ENCODE measurements around the gene GDPD5. TPM values are rescaled to one million over a fixed set of nuclear protein-coding genes. Genes with fewer than 3 reads are reported as not detected.

Gene GDPD5
- total and polyA plus RNA-seq, 9 of the 15 experiments (the other 6 are each of a cell fraction or from before 2014, with no cell fraction given), result 0.32 to 27.3 (median 8.0) TPM

DNA sequence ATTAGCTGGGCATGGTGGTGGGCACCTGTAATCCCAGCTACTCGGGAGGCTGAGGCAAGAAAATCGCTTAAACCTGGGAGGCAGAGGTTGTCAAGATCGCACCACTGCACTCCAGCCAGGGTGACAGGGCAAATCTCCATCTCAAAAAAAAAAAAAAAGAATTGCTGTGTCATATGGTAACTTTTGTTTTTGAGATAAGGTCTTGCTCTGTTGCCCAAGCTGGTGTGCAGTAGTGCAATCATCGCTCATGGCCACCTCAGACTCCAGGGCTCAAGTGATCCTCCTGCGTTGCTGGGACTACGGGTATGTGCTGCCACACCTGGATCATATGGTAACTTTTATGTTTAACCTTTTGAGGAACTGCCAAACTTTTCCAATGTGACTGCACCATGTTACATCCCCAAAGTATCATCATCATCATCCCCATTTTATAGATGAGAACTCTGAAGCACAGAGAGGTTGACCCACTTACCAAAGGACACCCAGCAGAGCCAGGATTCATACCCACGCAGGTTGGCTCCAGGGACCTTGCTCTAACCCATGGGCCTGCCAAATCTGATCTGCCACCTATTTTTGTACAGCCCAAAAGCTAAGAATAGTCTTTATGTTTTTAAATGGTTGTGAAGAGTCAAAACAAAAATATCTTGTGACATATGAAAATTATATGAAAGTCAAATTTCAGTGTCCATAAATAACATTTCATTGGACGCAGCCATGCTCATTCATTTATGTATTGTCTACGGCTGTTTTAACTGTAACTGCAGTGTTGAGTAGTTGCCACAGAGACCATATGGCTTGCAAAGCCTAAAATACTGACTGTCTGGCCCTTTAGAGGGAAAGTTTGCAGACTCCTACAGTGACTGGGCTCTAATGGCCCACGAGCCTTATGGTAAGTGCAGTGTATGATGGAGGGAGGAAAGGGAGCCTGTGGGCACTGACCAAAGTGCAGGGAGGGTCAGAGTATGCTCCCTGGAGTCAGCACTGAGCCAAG, 45.3 kb downstream of the GDPD5 start (continued):
- TF ChIP-seq SIX5 (IDR thresholded peaks at IDR 0.05; ENCODE audit: borderline replicate concordance in 1 of 2, insufficient read depth in 1 of 2, low read depth in 1 of 2, low read length in 2 of 2), result no peak
- TF ChIP-seq SIN3B (IDR thresholded peaks at IDR 0.05; ENCODE audit: low read depth), result no peak
- peak; percentile 92 for TF ChIP-seq ARID1B (IDR thresholded peaks at IDR 0.05)
- no peak for TF ChIP-seq ZNF174 (CRISPR knock-in tag; IDR thresholded peaks at IDR 0.05)
- no peak for TF ChIP-seq ATF1 (CRISPR knock-in tag; IDR thresholded peaks at IDR 0.05)
- TF ChIP-seq ATF1 (tag; IDR thresholded peaks at IDR 0.05), result peak; percentile 79
- peak; percentile 72; the same call in 1 of the 2 replicates for TF ChIP-seq RFX1 (IDR thresholded peaks at IDR 0.05)
- TF ChIP-seq TCF3 (CRISPR knock-in tag; IDR thresholded peaks at IDR 0.05), result peak; percentile 75
- TF ChIP-seq KHSRP (IDR thresholded peaks at IDR 0.05), result no peak
- TF ChIP-seq CBX3 (IDR thresholded peaks at IDR 0.05; ENCODE audit: borderline replicate concordance in 1 of 2, low read length in 2 of 2), result peak in 1 of 2 experiments; percentile 22; a peak in 1 of 3 replicates
- no peak for TF ChIP-seq GABPB2 (CRISPR knock-in tag; conservative IDR thresholded peaks at IDR 0.05)
- no peak for TF ChIP-seq BRCA1 (IDR thresholded peaks at IDR 0.05)
- TF ChIP-seq BRCA1 (CRISPR knock-in tag; IDR thresholded peaks at IDR 0.05), result no peak
- peak; percentile 99 for TF ChIP-seq BACH1 (tag; IDR thresholded peaks at IDR 0.05)
- TF ChIP-seq PHF20 (IDR thresholded peaks at IDR 0.05; ENCODE audit: partially characterized antibody), result no peak
- peak; percentile 63 for TF ChIP-seq SMARCB1 (IDR thresholded peaks at IDR 0.05; ENCODE audit: insufficient read length, low read depth)
- no peak for TF ChIP-seq AFF1 (IDR thresholded peaks at IDR 0.05; ENCODE audit: low read depth in 1 of 2, partially characterized antibody in 2 of 2)
- 0 out of 4 replicates have a peak, but pooled peaks of 1 of the 2 experiments have one; percentile 18 for TF ChIP-seq FOXK2 (conservative IDR thresholded peaks at IDR 0.05 in 1 of 2, IDR thresholded peaks at IDR 0.05 in 1 of 2; ENCODE audit: low read depth in 2 of 2)
- 0 out of 2 replicates have a peak, but pooled peaks have one; percentile 38 for TF ChIP-seq GATAD2A (IDR thresholded peaks at IDR 0.05)
- peak; percentile 85 for TF ChIP-seq EP300 (IDR thresholded peaks at IDR 0.05; ENCODE audit: low read length)
- TF ChIP-seq SAP30 (IDR thresholded peaks at IDR 0.05; ENCODE audit: borderline replicate concordance, insufficient read depth, low read depth, low read length, poor library complexity, severe bottlenecking), result no peak
- peak; percentile 43; the same call in 1 of the 2 replicates for TF ChIP-seq MTA2 (IDR thresholded peaks at IDR 0.05; ENCODE audit: low read depth)
- no peak for TF ChIP-seq ZNF830 (CRISPR knock-in tag; IDR thresholded peaks at IDR 0.05)
- no peak for TF ChIP-seq NR1H2 (CRISPR knock-in tag; IDR thresholded peaks at IDR 0.05)
